ENCODE results near the gene STYK1.
"Not testable (repeated sequence)": the region's sequence is repeated elsewhere in the genome, so short reads cannot be mapped to it uniquely, and the experiment has no call there.

The STYK1 gene

GRCh38 chr12:10661338-10661737, 12.5 kb downstream of the STYK1 start:
- no peak overlapping the region for H3K4me3 Mint-ChIP-seq
- H3K9me3 Mint-ChIP-seq = peaks cover 8% of the 10 kb centered on the region
- no peaks in the 10 kb centered on the region for H3K4me1 Mint-ChIP-seq (ENCODE audit: low read depth)
- peaks cover 55% of the 10 kb centered on the region for H3K27me3 Mint-ChIP-seq (ENCODE audit: low read depth)
- H3K27ac Mint-ChIP-seq = no peak overlapping the region
- no peaks in the 10 kb centered on the region for H3K36me3 Mint-ChIP-seq (ENCODE audit: low read depth)

GRCh38 chr12:10654003-10654402, 19.8 kb downstream of the STYK1 start:
- Mint-ChIP-seq H3K36me3 (ENCODE audit: low read depth) (no peaks in the 10 kb centered on the region), H3K27me3 (ENCODE audit: low read depth) (peaks cover 27% of the 10 kb centered on the region), H3K9me3 (peaks cover 8% of the 10 kb centered on the region), H3K27ac (no peak overlapping the region), H3K4me3 (no peak overlapping the region), H3K4me1 (ENCODE audit: low read depth) (no peaks in the 10 kb centered on the region)

GRCh38 chr12:10652192-10652591, 21.7 kb downstream of the STYK1 start:
- Mint-ChIP-seq H3K4me1 (ENCODE audit: low read depth) (no peaks in the 10 kb centered on the region), H3K36me3 (ENCODE audit: low read depth) (peaks cover 1% of the 10 kb centered on the region), H3K27me3 (ENCODE audit: low read depth) (peaks cover 17% of the 10 kb centered on the region), H3K4me3 (no peak overlapping the region), H3K27ac (no peak overlapping the region), H3K9me3 (peaks cover 14% of the 10 kb centered on the region)

GRCh38 chr12:10646576-10646975, 27.3 kb downstream of the STYK1 start:
- not testable (repeated sequence) for H3K27ac Mint-ChIP-seq

GRCh38 chr12:10645910-10646309, 27.9 kb downstream of the STYK1 start:
- H3K4me3 Mint-ChIP-seq = no peak overlapping the region
- peaks cover 1% of the 10 kb centered on the region for H3K36me3 Mint-ChIP-seq (ENCODE audit: low read depth)
- H3K9me3 Mint-ChIP-seq = peaks cover 31% of the 10 kb centered on the region
- H3K27me3 Mint-ChIP-seq (ENCODE audit: low read depth) = peaks cover 8% of the 10 kb centered on the region
- no peak overlapping the region for H3K27ac Mint-ChIP-seq
- no peaks in the 10 kb centered on the region for H3K4me1 Mint-ChIP-seq (ENCODE audit: low read depth)

More at GRCh38 chr12:10646576-10646975, 27.3 kb downstream of the STYK1 start:
- H3K27me3 Mint-ChIP-seq (ENCODE audit: low read depth); H3K36me3 Mint-ChIP-seq (ENCODE audit: low read depth); H3K4me3 Mint-ChIP-seq; H3K4me1 Mint-ChIP-seq (ENCODE audit: low read depth): not testable (repeated sequence)
- H3K9me3 Mint-ChIP-seq = peaks cover 31% of the 10 kb centered on the region

- Mint-ChIP-seq H3K27ac (no peak overlapping the region), H3K9me3 (peaks cover 21% of the 10 kb centered on the region), H3K36me3 (ENCODE audit: low read depth) (no peaks in the 10 kb centered on the region), H3K27me3 (ENCODE audit: low read depth) (peaks cover 8% of the 10 kb centered on the region), H3K4me3 (no peak overlapping the region), H3K4me1 (ENCODE audit: low read depth) (no peaks in the 10 kb centered on the region)
Measured at GRCh38 chr12:10641735-10642500, 31.9 kb downstream of the STYK1 start.

GRCh38 chr12:10638728-10639127, 35.1 kb downstream of the STYK1 start:
- Mint-ChIP-seq H3K4me3 (no peak overlapping the region), H3K27ac (no peak overlapping the region), H3K27me3 (ENCODE audit: low read depth) (peaks cover 11% of the 10 kb centered on the region), H3K36me3 (ENCODE audit: low read depth) (no peaks in the 10 kb centered on the region), H3K4me1 (ENCODE audit: low read depth) (no peaks in the 10 kb centered on the region), H3K9me3 (no peaks in the 10 kb centered on the region)

- H3K27ac Mint-ChIP-seq = no peak overlapping the region
- H3K27me3 Mint-ChIP-seq (ENCODE audit: low read depth) = peaks cover 11% of the 10 kb centered on the region
- H3K9me3 Mint-ChIP-seq = no peaks in the 10 kb centered on the region
- no peak overlapping the region for H3K4me3 Mint-ChIP-seq
- no peaks in the 10 kb centered on the region for H3K36me3 Mint-ChIP-seq (ENCODE audit: low read depth)
- H3K4me1 Mint-ChIP-seq (ENCODE audit: low read depth) = no peaks in the 10 kb centered on the region
Measured at GRCh38 chr12:10636611-10637010, 37.2 kb downstream of the STYK1 start.

- H3K27ac Mint-ChIP-seq = no peak overlapping the region
- no peaks in the 10 kb centered on the region for H3K4me1 Mint-ChIP-seq (ENCODE audit: low read depth)
- H3K27me3 Mint-ChIP-seq (ENCODE audit: low read depth) = peaks cover 11% of the 10 kb centered on the region
- H3K9me3 Mint-ChIP-seq = no peaks in the 10 kb centered on the region
- H3K4me3 Mint-ChIP-seq = no peak overlapping the region
- no peaks in the 10 kb centered on the region for H3K36me3 Mint-ChIP-seq (ENCODE audit: low read depth)
Measured at GRCh38 chr12:10636124-10636523, 37.7 kb downstream of the STYK1 start.

- no peaks in the 10 kb centered on the region for H3K9me3 Mint-ChIP-seq
- no peaks in the 10 kb centered on the region for H3K36me3 Mint-ChIP-seq (ENCODE audit: low read depth)
- H3K27me3 Mint-ChIP-seq (ENCODE audit: low read depth) = peaks cover 11% of the 10 kb centered on the region
- H3K4me1 Mint-ChIP-seq (ENCODE audit: low read depth) = no peaks in the 10 kb centered on the region
- H3K27ac Mint-ChIP-seq = no peak overlapping the region
- H3K4me3 Mint-ChIP-seq = no peak overlapping the region
Measured at GRCh38 chr12:10635306-10635705, 38.5 kb downstream of the STYK1 start.

GRCh38 chr12:10634427-10634826, 39.4 kb downstream of the STYK1 start:
- H3K9me3 Mint-ChIP-seq = no peaks in the 10 kb centered on the region
- H3K36me3 Mint-ChIP-seq (ENCODE audit: low read depth) = no peaks in the 10 kb centered on the region
- no peaks in the 10 kb centered on the region for H3K4me1 Mint-ChIP-seq (ENCODE audit: low read depth)
- no peak overlapping the region for H3K27ac Mint-ChIP-seq
- no peak overlapping the region for H3K4me3 Mint-ChIP-seq
- peaks cover 17% of the 10 kb centered on the region for H3K27me3 Mint-ChIP-seq (ENCODE audit: low read depth)

- Mint-ChIP-seq H3K4me3 (no peak overlapping the region), H3K27ac (no peak overlapping the region), H3K9me3 (no peaks in the 10 kb centered on the region), H3K27me3 (ENCODE audit: low read depth) (peaks cover 18% of the 10 kb centered on the region), H3K4me1 (ENCODE audit: low read depth) (no peaks in the 10 kb centered on the region), H3K36me3 (ENCODE audit: low read depth) (no peaks in the 10 kb centered on the region)
Measured at GRCh38 chr12:10633541-10633940, 40.3 kb downstream of the STYK1 start.

GRCh38 chr12:10632226-10632625, 41.6 kb downstream of the STYK1 start:
- Mint-ChIP-seq H3K36me3 (ENCODE audit: low read depth) (no peaks in the 10 kb centered on the region), H3K4me1 (ENCODE audit: low read depth) (no peaks in the 10 kb centered on the region), H3K9me3 (no peaks in the 10 kb centered on the region), H3K27me3 (ENCODE audit: low read depth) (peaks cover 22% of the 10 kb centered on the region), H3K4me3 (no peak overlapping the region), H3K27ac (no peak overlapping the region)

GRCh38 chr12:10624605-10625004, 49.2 kb downstream of the STYK1 start:
- Mint-ChIP-seq H3K4me1 (ENCODE audit: low read depth) (no peaks in the 10 kb centered on the region), H3K36me3 (ENCODE audit: low read depth) (no peaks in the 10 kb centered on the region), H3K27ac (no peak overlapping the region), H3K27me3 (ENCODE audit: low read depth) (peaks cover 33% of the 10 kb centered on the region), H3K9me3 (no peaks in the 10 kb centered on the region), H3K4me3 (no peak overlapping the region)

GRCh38 chr12:10623131-10623530, 50.7 kb downstream of the STYK1 start:
- Mint-ChIP-seq H3K27me3 (ENCODE audit: low read depth) (peaks cover 42% of the 10 kb centered on the region), H3K27ac (no peak overlapping the region), H3K4me1 (ENCODE audit: low read depth) (no peaks in the 10 kb centered on the region), H3K4me3 (no peak overlapping the region), H3K36me3 (ENCODE audit: low read depth) (no peaks in the 10 kb centered on the region), H3K9me3 (no peaks in the 10 kb centered on the region)

All from T-helper 1 cell treated with Interleukin-12 subunit alpha and Interleukin-12 subunit beta and Interleukin-4 antibody, amounts not matched to agents 30 μg/mL and 1 μg/mL, for 36 hours (primary cell).